ENCODE measurements around the gene GTPBP6. TPM values are rescaled to one million over a fixed set of nuclear protein-coding genes. Genes with fewer than 3 reads are reported as not detected.

Gene GTPBP6
- total and polyA plus RNA-seq, 4 donors: 11.8 to 79.1 (median 59.6) TPM

DNA sequence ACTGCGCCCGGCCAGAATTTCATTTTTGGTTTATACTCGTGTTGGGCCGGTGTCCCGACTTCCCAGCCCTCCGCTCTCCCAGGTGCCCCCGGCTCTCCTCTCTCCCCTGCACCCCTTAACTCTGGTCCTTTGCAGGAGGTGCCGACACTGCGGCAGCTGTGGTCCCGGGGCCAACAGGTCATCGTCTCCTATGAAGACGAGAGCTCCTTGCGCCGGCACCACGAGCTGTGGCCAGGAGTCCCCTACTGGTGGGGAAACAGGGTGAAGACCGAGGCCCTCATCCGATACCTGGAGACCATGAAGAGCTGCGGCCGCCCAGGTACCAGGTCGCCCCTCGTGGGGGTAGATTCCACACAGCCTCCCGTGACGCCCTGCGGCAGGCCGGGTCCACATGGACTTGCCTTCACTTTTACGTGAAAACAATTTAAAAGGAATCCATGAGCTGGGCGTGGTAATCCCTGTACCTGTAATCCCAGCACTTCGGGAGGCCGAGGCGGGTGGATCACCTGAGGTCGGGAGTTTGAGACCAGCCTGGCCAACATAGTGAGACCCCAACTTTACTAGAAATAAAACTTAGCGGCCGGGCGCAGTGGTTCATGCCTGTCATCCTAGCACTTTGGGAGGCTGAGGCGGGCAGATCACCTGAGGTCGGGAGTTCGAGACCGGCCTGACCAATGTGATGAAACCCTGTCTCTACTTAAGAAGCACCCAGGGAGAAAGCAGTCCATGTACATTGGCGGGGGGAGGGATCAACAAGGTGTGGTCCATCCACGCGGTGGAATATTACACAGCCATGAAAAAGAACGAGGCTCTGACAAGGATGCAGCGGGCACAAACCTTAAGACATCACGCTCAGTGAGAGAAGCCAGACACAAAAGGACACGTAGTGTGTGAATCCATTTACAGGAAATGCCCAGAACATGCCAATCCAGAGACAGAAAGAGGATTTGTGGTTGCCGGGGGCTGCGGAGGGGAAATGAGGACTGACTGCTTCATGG lies 25.4 kb downstream of the GTPBP6 start:
- Histone ChIP-seq H3K9ac (ENCODE audit: insufficient read depth in 1 of 2, low read length in 2 of 2) (no peak overlapping the region), H3K27ac (ENCODE audit: low read depth in 1 of 2, low read length in 1 of 2) (no peak overlapping the region), H3K9me3 (ENCODE audit: control insufficient read depth in 4 of 4, insufficient read depth in 3 of 4, low read length in 3 of 4) (peaks cover 0 to 6% (median 0%) of the 10 kb centered on the region in 4 donors), H3K4me3 (no peak overlapping the region), H3K36me3 (ENCODE audit: control insufficient read depth in 4 of 4, insufficient read depth in 4 of 4, low read length in 4 of 4) (peaks cover 27 to 43% (median 35%) of the 10 kb centered on the region in 4 donors), H3K27me3 (ENCODE audit: control insufficient read depth in 3 of 3, insufficient read depth in 3 of 3, low read length in 2 of 3) (no peaks in the 10 kb centered on the region), H3K4me1 (ENCODE audit: control insufficient read depth in 5 of 5, insufficient read depth in 5 of 5, low read length in 5 of 5) (no peaks in the 10 kb centered on the region)
- TF ChIP-seq, protein P1, sequence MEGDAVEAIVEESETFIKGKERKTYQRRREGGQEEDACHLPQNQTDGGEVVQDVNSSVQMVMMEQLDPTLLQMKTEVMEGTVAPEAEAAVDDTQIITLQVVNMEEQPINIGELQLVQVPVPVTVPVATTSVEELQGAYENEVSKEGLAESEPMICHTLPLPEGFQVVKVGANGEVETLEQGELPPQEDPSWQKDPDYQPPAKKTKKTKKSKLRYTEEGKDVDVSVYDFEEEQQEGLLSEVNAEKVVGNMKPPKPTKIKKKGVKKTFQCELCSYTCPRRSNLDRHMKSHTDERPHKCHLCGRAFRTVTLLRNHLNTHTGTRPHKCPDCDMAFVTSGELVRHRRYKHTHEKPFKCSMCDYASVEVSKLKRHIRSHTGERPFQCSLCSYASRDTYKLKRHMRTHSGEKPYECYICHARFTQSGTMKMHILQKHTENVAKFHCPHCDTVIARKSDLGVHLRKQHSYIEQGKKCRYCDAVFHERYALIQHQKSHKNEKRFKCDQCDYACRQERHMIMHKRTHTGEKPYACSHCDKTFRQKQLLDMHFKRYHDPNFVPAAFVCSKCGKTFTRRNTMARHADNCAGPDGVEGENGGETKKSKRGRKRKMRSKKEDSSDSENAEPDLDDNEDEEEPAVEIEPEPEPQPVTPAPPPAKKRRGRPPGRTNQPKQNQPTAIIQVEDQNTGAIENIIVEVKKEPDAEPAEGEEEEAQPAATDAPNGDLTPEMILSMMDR (IDR thresholded peaks at IDR 0.05; ENCODE audit: control extremely low read depth, extremely low read depth): no peak
- no peak for DNase-seq
- ATAC-seq (ENCODE audit: insufficient read depth, low FRiP score): no peak
- 97 to 99% methylated on average over 47 of the region's 47 CpGs for WGBS, 2 donors

DNA sequence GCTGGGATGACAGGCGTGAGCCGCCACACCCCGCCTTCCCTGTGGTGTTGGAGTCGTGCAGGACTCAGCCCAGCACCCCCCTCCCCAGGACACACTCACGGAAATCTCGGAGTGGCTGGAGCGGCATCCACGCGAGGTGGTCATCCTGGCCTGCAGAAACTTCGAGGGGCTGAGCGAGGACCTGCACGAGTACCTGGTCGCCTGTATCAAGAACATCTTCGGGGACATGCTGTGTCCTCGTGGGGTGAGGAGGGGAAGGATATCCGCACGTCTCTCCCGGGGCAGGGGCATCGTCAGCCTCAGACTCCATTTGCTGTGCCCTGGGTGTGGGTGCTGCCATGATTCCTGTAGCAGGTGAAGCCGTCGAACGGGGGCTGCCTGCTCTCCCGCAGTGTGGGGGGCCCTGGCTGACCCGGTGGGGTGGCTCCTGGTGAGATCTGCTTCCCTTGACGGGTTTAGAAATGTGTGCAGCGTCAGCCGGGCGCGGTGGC lies 27.1 kb downstream of the GTPBP6 start:
- Histone ChIP-seq H3K27ac (ENCODE audit: low read depth in 1 of 2, low read length in 1 of 2) (no peak overlapping the region), H3K9me3 (ENCODE audit: control insufficient read depth in 4 of 4, insufficient read depth in 3 of 4, low read length in 3 of 4) (peaks cover 0 to 6% (median 0%) of the 10 kb centered on the region in 4 donors), H3K27me3 (ENCODE audit: control insufficient read depth in 3 of 3, insufficient read depth in 3 of 3, low read length in 2 of 3) (no peaks in the 10 kb centered on the region), H3K4me3 (no peak overlapping the region), H3K4me1 (ENCODE audit: control insufficient read depth in 5 of 5, insufficient read depth in 5 of 5, low read length in 5 of 5) (no peaks in the 10 kb centered on the region), H3K36me3 (ENCODE audit: control insufficient read depth in 4 of 4, insufficient read depth in 4 of 4, low read length in 4 of 4) (peaks cover 27 to 44% (median 36%) of the 10 kb centered on the region in 4 donors), H3K9ac (ENCODE audit: insufficient read depth in 1 of 2, low read length in 2 of 2) (no peak overlapping the region)
- TF ChIP-seq, protein P1 (IDR thresholded peaks at IDR 0.05; ENCODE audit: control extremely low read depth, extremely low read depth): no peak
- no peak for ATAC-seq (ENCODE audit: insufficient read depth, low FRiP score)
- 97% methylated on average over 29 of the region's 29 CpGs for whole genome bisulfite sequencing, 2 donors
- no peak for DNase-seq

DNA sequence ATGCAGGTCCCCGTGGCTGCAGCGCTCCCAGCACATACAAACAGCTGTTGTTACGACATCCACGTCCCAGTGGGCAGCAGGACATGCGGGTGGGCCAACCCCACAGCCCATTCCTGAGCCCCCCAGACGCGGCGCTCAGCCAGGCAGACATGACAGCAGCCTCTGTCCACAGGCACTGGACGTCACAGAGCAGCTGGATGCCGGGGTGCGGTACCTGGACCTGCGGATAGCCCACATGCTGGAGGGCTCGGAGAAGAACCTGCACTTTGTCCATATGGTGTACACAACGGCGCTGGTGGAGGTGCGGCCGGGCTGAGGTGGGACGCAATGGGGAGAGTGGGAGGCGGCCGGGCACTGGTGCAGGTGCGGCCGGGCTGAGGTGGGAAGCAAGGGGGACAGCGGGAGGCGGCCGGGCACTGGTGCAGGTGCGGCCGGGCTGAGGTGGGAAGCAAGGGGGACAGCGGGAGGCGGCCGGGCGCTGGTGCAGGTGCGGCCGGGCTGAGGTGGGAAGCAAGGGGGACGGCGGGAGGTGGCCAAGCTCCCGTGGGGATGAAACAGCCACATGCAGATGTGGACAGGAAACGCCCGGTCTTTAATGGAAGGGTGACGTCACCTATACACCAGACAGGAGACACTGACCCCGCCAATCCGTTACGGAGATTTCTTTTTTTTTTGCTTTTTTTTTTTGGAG lies 28.0 kb downstream of the GTPBP6 start:
- WGBS, 2 donors: 92 to 94% methylated on average over 34 to 42 of the region's 42 CpGs
- peaks cover 23 to 42% (median 34%) of the 10 kb centered on the region in 4 donors for H3K36me3 ChIP-seq (ENCODE audit: control insufficient read depth in 4 of 4, insufficient read depth in 4 of 4, low read length in 4 of 4)
- TF ChIP-seq, protein P1 (IDR thresholded peaks at IDR 0.05; ENCODE audit: control extremely low read depth, extremely low read depth): no peak
- ATAC-seq (ENCODE audit: insufficient read depth, low FRiP score) (no peak), DNase-seq (no peak)
- H3K27ac ChIP-seq (ENCODE audit: low read depth in 1 of 2, low read length in 1 of 2): no peak overlapping the region
- no peak overlapping the region for H3K4me3 ChIP-seq
- H3K27me3 ChIP-seq (ENCODE audit: control insufficient read depth in 3 of 3, insufficient read depth in 3 of 3, low read length in 2 of 3): no peaks in the 10 kb centered on the region
- peaks cover 0 to 6% (median 0%) of the 10 kb centered on the region in 4 donors for H3K9me3 ChIP-seq (ENCODE audit: control insufficient read depth in 4 of 4, insufficient read depth in 3 of 4, low read length in 3 of 4)
- H3K4me1 ChIP-seq (ENCODE audit: control insufficient read depth in 5 of 5, insufficient read depth in 5 of 5, low read length in 5 of 5): peaks cover 0 to 2% (median 0%) of the 10 kb centered on the region in 5 donors
- no peak overlapping the region for H3K9ac ChIP-seq (ENCODE audit: insufficient read depth in 1 of 2, low read length in 2 of 2)

All from lung (tissue), 12 donors.